Cardiac septum (tissue), 1 donor: ENCODE data around the gene GNAI3. TPM values are rescaled to one million over a fixed set of nuclear protein-coding genes. Genes with fewer than 3 reads are reported as not detected.
A peak's percentile ranks its signal among the peaks of the same experiment; 100 is the strongest.

Experiments
- DNase-seq: peaks from one replicate; pipeline ENCODE4 v3.0.0-alpha.2; 2020; ENCODE audit warnings: low spot score
- intact Hi-C: fragments of 100-400 bp; cut with DNase I; formaldehyde crosslinking; loops from one replicate; pipeline ENCODE4 v1.14.0; 2022
- total RNA-seq: library from RNA; stranded (reverse); fragmentation: NEBNext Ultra II Directional; extraction: Animal tissue kit (Norgen Biotek cat#: 25700); gene quantifications from one replicate; pipeline ENCODE4 v1.2.1, GENCODE V29; 2021
- donor health status: DM: no; HTN: no; CAD: no.

GNAI3 gene
- total RNA-seq, 1 donor from 2014 or later: 3.9 TPM

GRCh38 chr1:109522026-109522425 lies 26.4 kb upstream of the GNAI3 start:
- intact Hi-C loops: no loop called here
- no peak for DNase-seq

GRCh38 chr1:109523706-109524105 lies 24.7 kb upstream of the GNAI3 start:
- intact Hi-C loops: no loop called here
- DNase-seq: no peak

- intact Hi-C loops: no loop called here
- DNase-seq: no peak
These were observed 21.2 kb upstream of the GNAI3 start for GRCh38 chr1:109527098-109527811.

DNA sequence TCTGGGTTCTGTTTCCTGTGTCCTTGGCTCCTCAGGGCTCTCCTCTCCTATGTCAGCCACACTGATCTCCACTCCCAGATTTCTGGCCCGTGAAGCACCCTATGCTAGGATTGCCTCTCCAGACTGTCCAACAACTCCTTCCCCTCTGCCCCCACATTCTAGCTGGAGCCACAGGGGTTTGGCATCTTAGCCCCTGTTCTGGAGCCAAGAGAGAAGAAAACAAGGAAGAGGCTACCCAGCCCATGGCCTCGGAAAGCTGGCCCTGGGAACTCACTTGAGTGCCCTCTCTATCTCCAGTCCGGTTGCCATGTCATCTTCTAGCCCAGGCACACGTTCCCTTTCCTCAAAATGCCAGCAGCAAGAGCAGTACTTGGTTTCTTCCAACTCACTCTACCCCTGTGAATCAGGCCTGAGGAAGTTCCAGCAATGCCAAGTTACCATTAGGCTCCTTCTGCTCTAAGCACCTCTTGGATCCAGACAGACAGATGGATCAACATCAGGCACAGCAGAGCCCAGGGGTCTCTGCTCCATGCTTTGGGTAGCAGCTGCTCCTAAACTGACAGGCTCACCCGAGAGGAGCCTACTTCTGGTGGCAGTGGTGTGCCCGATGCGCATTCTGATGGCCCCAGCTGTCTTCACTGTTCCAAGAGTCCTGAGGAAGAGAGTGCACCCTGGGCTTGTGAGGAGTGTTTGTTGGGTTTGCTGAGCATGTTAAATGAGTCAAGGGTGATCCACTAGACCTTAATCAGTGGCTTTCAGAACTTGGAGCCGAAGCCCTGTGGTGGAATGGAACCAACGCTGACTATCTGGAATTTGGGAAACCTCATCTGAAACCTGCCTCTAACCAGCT lies 20.3 kb upstream of the GNAI3 start:
- intact Hi-C loops: no loop called here
- DNase-seq: peak; percentile 63

DNA sequence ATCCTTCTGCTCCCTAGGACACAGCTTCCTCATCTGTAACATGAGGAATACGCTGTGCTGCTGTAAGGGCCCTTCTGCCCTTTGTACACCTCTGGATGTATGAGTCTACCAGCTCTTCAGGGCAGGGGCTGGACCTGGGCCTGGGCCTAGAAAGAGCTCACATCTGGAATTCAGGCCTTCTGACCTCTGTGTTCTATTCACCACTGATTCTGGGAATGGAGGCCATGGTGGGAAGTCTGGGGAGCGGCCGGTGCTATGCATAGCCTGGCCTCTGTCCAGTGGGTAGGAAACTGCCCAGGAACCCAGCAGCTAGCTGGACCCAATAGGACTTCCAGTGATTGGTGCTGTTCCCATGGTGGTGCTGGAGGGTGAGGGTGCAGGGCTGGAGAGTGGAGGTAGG lies 19.7 kb upstream of the GNAI3 start:
- peak; percentile 49 for DNase-seq
- intact Hi-C loops: no loop called here

GRCh38 chr1:109529881-109530456 lies 18.4 kb upstream of the GNAI3 start:
- intact Hi-C loops: loop anchor here (5.0 kb wide), 4 partner anchors 103 to 268 kb away; partner anchors contain the start of genes PSMA5 and PSRC1

DNA sequence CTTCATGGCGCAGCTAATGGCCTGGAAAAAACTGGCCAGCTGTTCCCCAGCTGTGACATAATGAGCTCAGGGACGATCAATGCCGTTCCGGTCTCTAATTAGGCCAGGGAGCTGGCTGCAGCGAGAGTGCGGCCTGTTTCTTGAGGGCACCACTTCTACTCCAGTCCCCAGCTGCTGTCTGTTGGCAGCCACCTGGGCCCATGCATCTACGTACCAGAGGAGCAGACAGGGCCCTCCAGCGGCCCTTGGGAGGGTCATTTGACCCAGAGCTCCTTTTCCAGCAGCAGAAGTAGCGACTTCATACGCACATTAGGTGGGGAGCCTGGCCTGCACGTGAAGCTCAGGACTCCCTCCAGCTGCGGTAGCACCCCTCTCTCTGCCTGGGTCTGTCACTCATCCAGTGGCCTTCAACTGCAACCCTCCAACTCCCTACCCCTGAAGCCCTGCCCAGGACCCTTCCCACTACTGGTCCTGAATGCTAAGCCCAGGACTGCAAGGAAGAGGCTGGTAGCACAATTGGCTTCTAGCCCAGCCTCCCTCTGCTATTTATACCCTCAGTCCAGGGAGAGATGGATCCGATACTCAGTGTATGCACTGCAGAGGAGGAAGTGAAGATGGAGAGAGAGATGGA lies 17.8 kb upstream of the GNAI3 start:
- intact Hi-C loops: loop anchor here (5.0 kb wide), 4 partner anchors 103 to 268 kb away; partner anchors contain the start of genes PSMA5 and PSRC1
- DNase-seq: no peak

More at GRCh38 chr1:109529881-109530456, 18.4 kb upstream of the GNAI3 start:
- DNase-seq: peak; percentile 69

DNA sequence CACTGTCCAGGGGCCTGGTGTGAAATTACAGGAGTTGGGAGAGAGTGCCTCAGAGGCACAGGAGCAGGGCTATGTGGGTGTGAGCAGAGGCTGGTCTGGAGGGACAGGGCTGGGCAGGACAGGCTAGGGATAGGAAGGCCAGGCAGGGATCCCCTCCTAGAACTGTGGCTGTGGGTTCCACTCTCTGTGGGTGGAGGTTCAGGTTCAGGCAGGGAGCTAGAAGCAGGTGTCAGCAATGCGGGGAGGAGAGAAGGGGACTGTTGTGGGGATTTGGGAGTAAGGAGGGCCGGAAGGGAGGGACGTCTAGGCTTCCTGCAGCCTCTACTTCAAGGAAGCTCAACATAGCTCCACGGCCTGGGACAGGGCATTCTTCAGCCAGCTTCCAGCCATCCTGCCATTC lies 17.0 kb upstream of the GNAI3 start:
- intact Hi-C loops: loop anchor here (5.0 kb wide), 4 partner anchors 104 to 269 kb away; partner anchors contain the start of genes PSMA5 and PSRC1
- peak; percentile 54 for DNase-seq

DNA sequence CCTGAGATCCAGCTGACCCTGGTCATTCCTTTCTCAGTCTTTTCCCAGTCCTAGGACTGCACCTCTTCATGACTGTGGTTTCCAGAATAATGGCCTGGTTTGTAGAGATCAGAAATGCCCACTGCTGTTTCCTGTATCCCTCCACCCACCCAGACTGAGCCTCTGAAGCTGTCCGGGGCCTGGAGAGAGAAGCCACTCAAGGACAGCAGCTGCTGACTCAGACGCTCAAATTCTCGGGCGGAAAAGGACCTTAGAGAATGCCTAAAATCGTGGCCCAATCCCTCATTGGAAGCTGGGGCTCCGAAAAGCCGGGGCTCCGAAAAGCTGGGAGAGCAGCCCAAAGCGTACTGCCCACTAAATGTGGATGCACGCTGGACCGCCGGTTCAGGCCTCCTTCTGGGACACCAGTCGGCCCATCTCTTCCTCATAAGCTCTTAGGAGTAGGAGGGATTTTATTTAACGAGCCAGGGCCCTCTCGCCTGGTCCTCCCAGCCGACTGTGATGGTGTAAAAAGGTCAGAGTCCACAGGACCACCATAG lies 16.5 kb upstream of the GNAI3 start:
- DNase-seq: no peak
- intact Hi-C loops: loop anchor here (1.0 to 5.0 kb wide), 5 partner anchors 38 to 270 kb away; partner anchors contain the start of genes CYB561D1, PSMA5 and PSRC1

DNA sequence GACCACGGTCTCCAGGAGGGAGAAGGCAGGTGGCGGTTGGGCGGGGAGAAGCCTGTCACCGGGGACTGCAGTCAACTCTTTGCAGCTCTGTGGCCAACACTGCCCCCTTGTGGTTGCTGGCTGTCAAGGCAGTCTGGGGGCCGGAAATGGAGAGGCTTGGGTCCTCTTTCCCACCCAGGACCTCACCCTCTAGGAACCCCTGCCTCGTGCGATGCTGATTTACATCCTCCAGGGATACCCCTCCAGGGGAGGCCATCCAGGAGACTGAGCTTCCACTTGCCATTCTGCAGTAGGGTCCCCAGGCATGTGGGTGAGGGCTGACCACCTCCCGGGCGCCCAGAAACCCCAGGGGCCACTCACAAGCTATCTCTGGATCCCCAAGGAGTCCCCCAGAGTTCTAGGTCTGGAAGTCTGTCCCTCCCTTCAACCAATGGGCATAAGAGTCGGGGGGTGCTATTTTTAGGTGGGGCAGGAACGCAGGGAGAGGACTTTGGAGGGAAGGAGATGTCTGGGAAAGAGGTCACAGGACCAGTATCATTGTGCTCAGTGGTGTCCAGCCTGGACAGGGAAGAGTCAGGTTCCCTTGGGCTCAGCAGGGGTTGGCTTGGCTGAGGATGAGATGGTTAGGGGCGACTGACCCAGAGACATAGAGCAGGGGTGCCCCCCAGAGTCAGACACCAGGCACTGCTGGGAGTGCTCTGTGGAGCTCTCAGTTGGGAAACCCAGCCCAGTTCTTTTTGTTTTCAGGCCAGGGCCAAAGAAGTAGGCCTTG lies 15.9 kb upstream of the GNAI3 start:
- DNase-seq: peak; percentile 92
- intact Hi-C loops: loop anchor here (1.0 to 5.0 kb wide), 5 partner anchors 38 to 270 kb away; partner anchors contain the start of genes CYB561D1, PSMA5 and PSRC1

GRCh38 chr1:109534307-109534858 lies 14.0 kb upstream of the GNAI3 start:
- intact Hi-C loops: loop anchor here (5.0 kb wide), 4 partner anchors 107 to 272 kb away; partner anchors contain the start of genes PSMA5 and PSRC1
- DNase-seq: no peak

DNA sequence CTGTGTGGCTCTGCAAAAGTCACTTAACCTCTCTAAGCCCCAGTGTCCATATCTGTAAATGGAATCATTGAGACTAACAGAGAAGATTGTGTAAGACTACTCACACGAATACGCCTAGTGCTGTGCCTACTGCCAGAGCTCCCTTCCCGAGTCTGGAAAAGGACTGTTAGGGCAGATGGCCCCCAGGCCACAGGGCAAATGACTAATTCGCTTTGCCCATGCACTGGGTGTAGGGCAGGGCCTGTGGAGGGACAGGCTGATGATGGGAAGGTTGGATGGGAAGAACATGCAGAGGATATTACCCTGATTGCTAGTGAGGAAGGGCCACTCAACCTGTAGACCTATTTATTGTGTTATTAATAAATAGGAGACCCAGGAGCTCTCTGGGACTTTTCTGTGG lies 12.9 kb upstream of the GNAI3 start:
- DNase-seq: peak; percentile 49
- intact Hi-C loops: no loop called here

DNA sequence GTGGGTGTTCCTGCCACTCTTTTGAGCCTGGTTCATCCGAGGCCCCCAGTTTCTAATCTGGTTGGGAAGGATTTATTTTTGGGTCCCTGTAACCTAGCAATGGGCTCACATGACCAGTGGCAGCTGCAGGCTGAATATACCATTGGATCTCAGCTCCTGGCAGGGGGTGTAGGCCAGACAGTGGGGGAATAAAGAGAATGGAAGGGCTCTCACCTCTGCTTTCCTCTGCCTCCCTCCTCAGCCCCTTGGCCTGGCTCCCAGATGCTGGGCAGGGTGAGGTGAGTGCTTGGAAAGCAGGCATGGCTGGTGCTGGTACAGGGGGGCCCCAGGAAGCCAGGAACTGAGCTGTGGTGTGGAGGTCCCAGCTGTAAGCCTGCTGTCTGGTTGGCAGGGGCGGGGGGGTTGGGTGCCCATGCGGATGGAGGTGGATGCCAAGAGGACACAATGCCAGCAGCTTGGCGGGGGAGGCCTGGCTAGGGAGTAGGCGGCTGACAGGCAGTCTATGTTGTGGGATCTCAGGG lies 12.4 kb upstream of the GNAI3 start:
- intact Hi-C loops: no loop called here
- peak; percentile 77 for DNase-seq

GRCh38 chr1:109537450-109538178 lies 10.8 kb upstream of the GNAI3 start:
- DNase-seq: peak; percentile 29
- intact Hi-C loops: no loop called here

DNA sequence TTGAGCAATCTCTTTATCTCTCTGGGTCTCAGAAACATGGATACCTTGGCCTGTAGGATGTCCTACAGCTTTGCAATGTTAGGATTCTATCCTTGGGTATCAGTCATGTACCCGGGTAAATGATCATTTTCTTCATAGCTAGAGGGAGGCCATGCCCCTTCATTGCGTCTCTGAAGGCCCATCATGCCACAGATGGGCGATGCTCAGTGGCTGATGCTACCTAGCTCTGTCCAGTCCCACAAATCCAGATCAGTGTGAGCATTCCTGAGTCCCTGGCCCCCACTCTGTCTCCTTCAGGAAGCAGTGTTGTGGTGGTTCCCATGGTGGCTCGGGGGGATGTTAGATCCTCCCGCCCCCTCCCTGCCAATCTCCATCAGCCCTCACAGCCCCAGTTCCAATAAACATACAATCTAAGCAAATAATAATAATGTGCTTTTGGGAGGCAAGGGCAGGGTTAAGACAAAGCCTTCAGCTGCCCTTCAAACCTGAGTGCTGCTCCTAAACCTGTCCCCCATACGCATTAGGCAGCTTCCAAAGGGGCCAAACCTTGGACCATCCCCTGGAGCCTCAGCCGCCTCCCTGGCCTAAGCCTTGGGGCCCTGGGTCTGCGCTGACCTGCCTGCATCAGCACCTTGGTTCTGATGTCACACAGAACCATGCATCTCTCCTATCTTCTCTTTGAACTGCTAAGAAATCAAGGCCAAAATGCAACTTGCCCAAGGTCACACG lies 9.4 kb upstream of the GNAI3 start:
- intact Hi-C loops: no loop called here
- DNase-seq: no peak

DNA sequence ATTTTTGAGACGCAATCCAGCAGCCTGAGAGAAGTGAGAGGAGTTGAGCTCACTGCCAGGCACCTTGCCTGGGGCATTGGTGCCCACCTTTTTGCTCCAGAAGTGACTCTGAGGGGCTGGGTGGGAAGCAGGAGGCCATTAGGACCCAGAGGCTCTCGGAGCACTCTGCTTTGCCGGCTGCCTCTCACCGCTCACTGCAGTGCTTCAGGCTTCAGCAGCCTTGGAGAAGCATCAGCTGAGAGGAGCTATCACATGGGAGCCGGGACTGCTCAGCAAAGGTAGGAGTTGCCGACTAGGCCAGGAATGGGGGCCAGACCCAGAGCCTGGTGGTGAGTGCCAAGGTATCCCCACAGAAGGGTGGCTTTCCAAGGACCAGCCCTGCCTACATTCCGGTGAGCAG lies 8.7 kb upstream of the GNAI3 start, which contains the start of gene GPR61:
Gene GPR61, plus strand, starts transcription at position 197 of the 400 bp plus-strand sequence. CDS start 3,151 bp downstream, outside the sequence.
- intact Hi-C loops: no loop called here
- no peak for DNase-seq

DNA sequence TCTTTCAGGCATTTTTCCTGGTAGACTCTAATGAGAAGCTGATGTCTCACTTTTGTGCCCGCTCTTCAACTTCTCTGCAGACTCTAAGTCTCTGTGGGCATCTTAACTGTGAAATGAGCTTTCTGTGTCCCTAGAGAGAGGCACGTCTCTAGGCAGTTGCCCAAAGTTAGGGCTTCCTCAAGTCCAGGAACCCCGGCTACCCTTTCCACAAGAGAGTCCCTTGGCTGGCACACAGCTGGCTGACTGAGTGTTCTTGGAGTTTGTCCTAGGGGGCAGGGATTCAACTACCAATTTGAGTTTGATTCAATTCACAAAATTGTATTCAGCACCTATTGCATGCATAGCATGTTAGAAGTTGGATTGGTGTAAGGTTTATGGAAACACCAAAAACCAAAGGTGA lies 7.3 kb upstream of the GNAI3 start:
- intact Hi-C loops: no loop called here
- no peak for DNase-seq
